ENCODE data around the gene PLCH2.
A peak's percentile ranks its signal among the peaks of the same experiment; 100 is the strongest.

Gene PLCH2

GRCh38 chr1:2522230-2522629, 46.1 kb downstream of the PLCH2 start:
- DNase-seq (no peak), ATAC-seq (no peak)
- Mint-ChIP-seq H3K4me3 (no peak overlapping the region), H3K9me3 (no peaks in the 10 kb centered on the region), H3K4me1 (peaks cover 34% of the 10 kb centered on the region), H3K27ac (peak overlapping the region; percentile 88), H3K27me3 (no peaks in the 10 kb centered on the region), H3K36me3 (ENCODE audit: low read depth) (peaks cover 6% of the 10 kb centered on the region)

- Mint-ChIP-seq H3K4me3 (peak overlapping the region; percentile 83), H3K27me3 (no peaks in the 10 kb centered on the region), H3K4me1 (peaks cover 36% of the 10 kb centered on the region), H3K27ac (peak overlapping the region; percentile 88), H3K9me3 (no peaks in the 10 kb centered on the region), H3K36me3 (ENCODE audit: low read depth) (peaks cover 4% of the 10 kb centered on the region)
- ATAC-seq (no peak), DNase-seq (peak; percentile 47)
These were observed 47.3 kb downstream of the PLCH2 start for GRCh38 chr1:2523191-2523890.

GRCh38 chr1:2523891-2524609, 48.0 kb downstream of the PLCH2 start:
- DNase-seq = no peak
- Mint-ChIP-seq H3K4me3 (peak overlapping the region; percentile 83), H3K27ac (peak overlapping the region; percentile 76), H3K9me3 (no peaks in the 10 kb centered on the region), H3K4me1 (peaks cover 41% of the 10 kb centered on the region), H3K27me3 (peaks cover 4% of the 10 kb centered on the region), H3K36me3 (ENCODE audit: low read depth) (peaks cover 4% of the 10 kb centered on the region)
- no peak for ATAC-seq

- peaks cover 42% of the 10 kb centered on the region for H3K4me1 Mint-ChIP-seq
These were observed 49.5 kb downstream of the PLCH2 start for GRCh38 chr1:2525572-2525919.

GRCh38 chr1:2525920-2526823, 50.1 kb downstream of the PLCH2 start, which contains the start of gene PANK4:
TSS of gene PANK4 (minus strand) at chr1:2526596. CDS start at chr1:2526587, 9 bp downstream.
- no peaks in the 10 kb centered on the region for H3K9me3 Mint-ChIP-seq

More at GRCh38 chr1:2525572-2525919, 49.5 kb downstream of the PLCH2 start:
- DNase-seq = no peak
- H3K27ac Mint-ChIP-seq = peak overlapping the region; percentile 76
- ATAC-seq = no peak
- no peaks in the 10 kb centered on the region for H3K9me3 Mint-ChIP-seq
- peak overlapping the region; percentile 83 for H3K4me3 Mint-ChIP-seq
- peaks cover 4% of the 10 kb centered on the region for H3K27me3 Mint-ChIP-seq
- H3K36me3 Mint-ChIP-seq (ENCODE audit: low read depth) = peaks cover 4% of the 10 kb centered on the region

GRCh38 chr1:2526824-2527555, 50.9 kb downstream of the PLCH2 start:
- DNase-seq (peak; percentile 80), ATAC-seq (peak; percentile 79)
- H3K4me3 Mint-ChIP-seq = peak overlapping the region; percentile 83
- H3K9me3 Mint-ChIP-seq = no peaks in the 10 kb centered on the region
- peaks cover 44% of the 10 kb centered on the region for H3K4me1 Mint-ChIP-seq
- peaks cover 16% of the 10 kb centered on the region for H3K27me3 Mint-ChIP-seq
- H3K36me3 Mint-ChIP-seq (ENCODE audit: low read depth) = no peaks in the 10 kb centered on the region
- peak overlapping the region; percentile 23 for H3K27ac Mint-ChIP-seq

More at GRCh38 chr1:2525920-2526823, 50.1 kb downstream of the PLCH2 start, which contains the start of gene PANK4:
- peak within 1 kb of the TSS; percentile 84 for H3K27ac Mint-ChIP-seq
- peaks cover under 1% of the 10 kb centered on the region for H3K36me3 Mint-ChIP-seq (ENCODE audit: low read depth)
- peaks cover 44% of the 10 kb centered on the region for H3K4me1 Mint-ChIP-seq
- H3K27me3 Mint-ChIP-seq = peaks cover 9% of the 10 kb centered on the region
- ATAC-seq (peak; percentile 90), DNase-seq (peak; percentile 89)
- H3K4me3 Mint-ChIP-seq = peak within 1 kb of the TSS; percentile 83

GRCh38 chr1:2527556-2527860, 51.4 kb downstream of the PLCH2 start:
- Mint-ChIP-seq H3K9me3 (no peaks in the 10 kb centered on the region), H3K27ac (no peak overlapping the region), H3K4me1 (peaks cover 43% of the 10 kb centered on the region), H3K36me3 (ENCODE audit: low read depth) (no peaks in the 10 kb centered on the region), H3K27me3 (peaks cover 17% of the 10 kb centered on the region), H3K4me3 (no peak overlapping the region)
- DNase-seq = no peak
- ATAC-seq = no peak

GRCh38 chr1:2528016-2528415, 51.9 kb downstream of the PLCH2 start:
- DNase-seq (no peak), ATAC-seq (no peak)
- Mint-ChIP-seq H3K4me1 (peaks cover 38% of the 10 kb centered on the region), H3K27ac (no peak overlapping the region), H3K4me3 (no peak overlapping the region), H3K9me3 (no peaks in the 10 kb centered on the region), H3K36me3 (ENCODE audit: low read depth) (no peaks in the 10 kb centered on the region), H3K27me3 (peaks cover 17% of the 10 kb centered on the region)

- no peaks in the 10 kb centered on the region for H3K9me3 Mint-ChIP-seq
- H3K4me1 Mint-ChIP-seq = peaks cover 33% of the 10 kb centered on the region
- peak overlapping the region; percentile 62 for H3K4me3 Mint-ChIP-seq
- peaks cover 17% of the 10 kb centered on the region for H3K27me3 Mint-ChIP-seq
- no peaks in the 10 kb centered on the region for H3K36me3 Mint-ChIP-seq (ENCODE audit: low read depth)
- ATAC-seq = no peak
- no peak overlapping the region for H3K27ac Mint-ChIP-seq
- no peak for DNase-seq
These were observed 52.5 kb downstream of the PLCH2 start for GRCh38 chr1:2528611-2528965.

GRCh38 chr1:2528966-2529783, 53.1 kb downstream of the PLCH2 start:
- DNase-seq (peak; percentile 60), ATAC-seq (no peak)
- Mint-ChIP-seq H3K4me3 (peak overlapping the region; percentile 62), H3K9me3 (no peaks in the 10 kb centered on the region), H3K27me3 (peaks cover 20% of the 10 kb centered on the region), H3K27ac (no peak overlapping the region), H3K4me1 (peaks cover 29% of the 10 kb centered on the region), H3K36me3 (ENCODE audit: low read depth) (no peaks in the 10 kb centered on the region)

- peaks cover 21% of the 10 kb centered on the region for H3K27me3 Mint-ChIP-seq
- peak within 1 kb of the TSS; percentile 62 for H3K4me3 Mint-ChIP-seq
- no peaks in the 10 kb centered on the region for H3K36me3 Mint-ChIP-seq (ENCODE audit: low read depth)
- DNase-seq (no peak), ATAC-seq (no peak)
- H3K27ac Mint-ChIP-seq = no peak within 1 kb of the TSS
- no peaks in the 10 kb centered on the region for H3K9me3 Mint-ChIP-seq
- peaks cover 21% of the 10 kb centered on the region for H3K4me1 Mint-ChIP-seq
These were observed 53.9 kb downstream of the PLCH2 start, which contains the start of gene HES5 for GRCh38 chr1:2529784-2530512. TSS of gene HES5 (minus strand) at chr1:2530263. CDS start at chr1:2530164, 99 bp downstream.

- no peak for ATAC-seq
- Mint-ChIP-seq H3K27me3 (peaks cover 23% of the 10 kb centered on the region), H3K4me3 (no peak overlapping the region)
These were observed 54.6 kb downstream of the PLCH2 start for GRCh38 chr1:2530513-2531361.

More at GRCh38 chr1:2530513-2531361, 54.6 kb downstream of the PLCH2 start:
- Mint-ChIP-seq H3K36me3 (ENCODE audit: low read depth) (no peaks in the 10 kb centered on the region), H3K4me1 (peaks cover 15% of the 10 kb centered on the region), H3K9me3 (no peaks in the 10 kb centered on the region), H3K27ac (no peak overlapping the region)
- no peak for DNase-seq
